Measurements from ENCODE around the gene NUTM2B.
"Not testable (repeated sequence)": the region's sequence is repeated elsewhere in the genome, so short reads cannot be mapped to it uniquely, and the experiment has no call there.

NUTM2B gene

GRCh38 chr10:79753601-79754000 lies 50.6 kb downstream of the NUTM2B start:
- not testable (repeated sequence) for DNase-seq

DNA sequence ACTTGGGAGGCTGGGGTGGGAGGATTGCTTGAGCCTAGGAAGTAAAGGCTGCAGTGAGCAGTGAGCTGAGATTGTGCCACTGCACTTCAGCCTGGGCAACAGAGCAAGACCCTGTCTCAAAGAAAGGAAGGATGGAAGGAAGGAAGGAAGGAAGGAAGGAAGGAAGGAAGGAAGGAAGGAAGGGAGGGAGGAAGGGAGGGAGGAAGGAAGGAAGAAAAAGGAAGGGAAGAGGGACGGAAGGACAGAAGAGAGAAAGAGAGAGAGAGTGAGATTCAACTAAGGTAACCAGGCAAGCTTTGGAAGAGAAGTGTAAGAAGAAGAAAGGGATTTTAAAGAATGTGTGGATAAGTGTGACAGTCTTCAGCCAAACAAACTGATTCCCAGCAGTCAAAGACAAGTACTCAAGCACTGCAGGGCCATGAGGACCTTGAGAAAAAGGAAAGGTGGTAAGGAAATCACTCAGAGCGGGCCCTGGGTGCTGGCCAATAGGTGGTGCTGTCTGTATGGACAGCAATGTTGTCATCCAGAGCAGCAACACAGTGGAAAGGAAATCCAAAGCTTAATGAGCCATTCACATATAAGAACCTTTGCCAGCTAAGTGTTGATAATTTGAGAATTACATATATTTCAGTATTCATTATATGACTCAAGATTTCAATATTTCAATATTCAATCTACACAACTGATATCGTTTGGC lies 55.4 kb downstream of the NUTM2B start:
- not testable (repeated sequence) for DNase-seq

Data from activated gamma-delta T cell (primary cell).